ENCODE measurements around the gene PIK3CD. TPM values are rescaled to one million over a fixed set of nuclear protein-coding genes. Genes with fewer than 3 reads are reported as not detected.
"Not testable (repeated sequence)": the region's sequence is repeated elsewhere in the genome, so short reads cannot be mapped to it uniquely, and the experiment has no call there.

The PIK3CD gene
- total RNA-seq, 1 donor from 2014 or later, result 6.0 TPM

DNA sequence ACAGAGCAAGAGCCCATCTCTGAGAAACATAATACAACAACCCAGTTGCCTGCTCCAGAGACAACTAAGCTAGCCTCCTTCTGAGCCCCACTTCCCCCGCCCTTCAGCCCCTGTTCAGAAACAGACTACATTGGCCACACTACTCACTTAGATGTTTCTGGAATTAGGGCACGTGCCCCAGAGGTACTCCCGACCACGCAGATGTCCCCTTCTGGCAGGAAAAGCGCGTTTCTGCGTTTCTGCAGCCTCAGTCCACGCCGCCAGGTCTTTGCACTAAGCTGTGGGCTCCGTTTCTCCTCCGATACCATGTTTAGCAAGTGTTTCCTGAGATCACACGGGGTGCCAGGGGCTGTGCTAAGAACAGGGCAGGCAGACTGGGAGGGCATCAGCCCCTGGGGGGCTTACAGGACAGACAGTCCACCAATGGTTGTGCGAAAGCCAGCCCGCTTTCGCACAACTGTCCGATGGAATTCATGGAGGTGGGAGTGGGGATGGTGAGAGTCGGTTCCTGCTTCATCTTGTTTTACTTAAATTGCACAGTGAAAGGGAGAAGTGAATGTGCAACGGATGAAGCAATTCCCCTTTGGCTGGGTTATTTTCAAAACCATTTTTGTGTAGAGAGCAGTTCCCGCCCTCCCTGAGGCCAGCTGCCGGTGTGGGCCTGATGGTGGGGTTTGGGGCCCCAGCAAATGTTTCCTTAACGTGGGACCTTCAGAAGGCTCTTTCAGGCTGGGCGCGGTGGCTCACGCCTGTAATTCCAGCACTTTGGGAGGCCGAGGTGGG, 2.7 kb downstream of the PIK3CD start:
- DNase-seq (ENCODE audit: low spot score), result peak; percentile 26

DNA sequence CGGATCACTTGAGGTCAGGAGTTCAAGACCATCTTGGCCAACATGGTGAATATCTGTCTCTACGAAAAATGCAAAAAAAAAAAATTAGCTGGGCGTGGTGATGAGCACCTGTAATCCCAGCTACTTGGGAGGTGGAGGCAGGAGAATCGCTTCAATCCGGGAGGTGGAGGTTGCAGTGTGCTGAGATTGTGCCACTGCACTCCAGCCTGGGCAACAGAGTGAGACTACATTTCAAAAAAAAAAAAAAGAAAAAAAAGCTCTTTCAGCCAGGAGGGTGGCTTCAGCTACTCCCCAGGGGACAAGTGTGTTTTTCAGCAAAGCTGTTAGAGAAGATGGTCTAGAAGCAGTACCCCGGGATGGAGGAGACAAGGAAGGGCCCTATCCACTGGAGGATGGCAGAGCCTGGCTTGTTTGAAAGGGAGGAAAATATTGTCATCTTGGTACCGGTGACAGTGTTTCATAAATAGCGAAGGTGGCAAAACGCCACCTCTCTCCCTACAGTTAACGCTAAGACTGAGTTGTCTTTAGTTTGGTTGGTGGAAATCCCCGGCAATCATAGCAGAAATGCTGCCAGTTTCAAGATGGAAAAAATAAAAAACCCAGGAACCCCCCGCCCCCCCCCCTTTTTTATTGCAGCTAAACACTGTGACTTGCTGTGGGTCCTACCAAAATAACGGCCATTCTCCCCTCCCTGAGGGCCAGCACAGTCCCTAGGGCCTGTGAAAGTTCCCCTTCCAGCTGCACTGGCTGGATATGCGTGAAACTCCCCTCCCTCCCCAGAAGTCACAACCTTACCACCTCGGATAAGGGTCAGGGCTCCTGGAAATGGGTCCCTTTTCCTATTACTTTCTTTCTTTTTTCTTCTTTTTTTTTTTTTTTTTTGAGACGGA, 3.5 kb downstream of the PIK3CD start:
- DNase-seq (ENCODE audit: low spot score), result no peak

DNA sequence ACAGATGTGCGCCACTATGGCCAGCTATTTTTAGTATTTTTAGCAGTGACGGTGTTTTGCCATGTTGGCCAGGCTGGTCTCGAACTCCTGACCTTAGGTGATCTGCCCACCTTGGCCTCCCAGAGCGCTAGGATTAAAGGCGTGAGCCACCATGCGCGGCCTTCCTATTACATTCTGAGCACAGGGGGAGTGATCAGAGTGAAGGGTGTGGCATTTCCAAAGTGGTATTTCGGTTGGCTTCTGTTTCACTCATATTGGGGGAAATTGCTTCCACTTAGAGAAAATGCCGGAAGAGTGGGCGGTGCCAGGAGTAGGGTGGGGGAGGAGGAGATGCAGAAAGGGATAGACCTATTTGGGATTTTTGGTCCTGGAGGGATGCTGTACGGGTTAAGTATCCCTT, 4.3 kb downstream of the PIK3CD start:
- DNase-seq (ENCODE audit: low spot score), result no peak

GRCh38 chr1:9657521-9658032, 6.0 kb downstream of the PIK3CD start:
- DNase-seq (ENCODE audit: low spot score), result no peak

GRCh38 chr1:9658199-9658598, 6.7 kb downstream of the PIK3CD start:
- DNase-seq (ENCODE audit: low spot score), result no peak

DNA sequence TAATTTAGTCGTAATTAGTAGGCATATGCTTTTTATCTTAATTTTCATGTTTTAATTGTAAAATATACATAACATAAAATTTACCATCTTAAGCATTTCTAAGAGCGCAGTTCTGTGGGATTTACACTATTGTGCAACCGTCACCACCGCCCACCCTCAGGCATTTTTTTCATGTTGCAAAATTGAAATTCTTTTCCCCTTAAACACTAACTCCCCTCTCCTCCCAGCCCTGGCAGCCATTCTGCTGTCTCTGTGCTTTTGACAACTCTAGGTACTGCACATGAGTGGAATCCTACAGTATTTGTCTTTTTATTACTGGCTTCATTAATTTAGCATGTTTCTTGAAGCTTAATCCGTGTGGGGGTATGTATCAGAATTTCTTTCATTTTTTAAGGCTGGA, 7.8 kb downstream of the PIK3CD start:
- DNase-seq (ENCODE audit: low spot score), result peak; percentile 67

GRCh38 chr1:9663257-9663656, 11.7 kb downstream of the PIK3CD start:
- DNase-seq (ENCODE audit: low spot score), result no peak

DNA sequence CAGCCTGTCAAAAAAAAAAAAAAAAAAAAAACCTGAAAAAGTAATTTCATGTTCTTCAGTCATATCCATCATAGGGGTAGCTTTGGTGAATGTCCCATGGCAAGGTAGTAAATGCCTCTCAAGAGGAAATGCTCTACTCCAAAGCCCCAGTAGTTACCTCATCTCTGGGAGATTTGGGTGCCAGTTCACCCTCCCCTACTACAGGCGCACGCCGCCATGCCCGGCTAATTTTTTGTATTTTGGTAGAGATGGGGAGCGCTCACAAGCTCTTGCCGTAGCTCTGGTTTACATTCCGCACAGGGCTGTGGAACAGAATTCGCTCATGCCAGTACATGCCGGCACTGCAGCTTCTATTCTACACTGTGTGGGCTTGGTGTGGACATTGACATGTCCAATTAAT, 13.7 kb downstream of the PIK3CD start:
- DNase-seq (ENCODE audit: low spot score), result no peak

DNA sequence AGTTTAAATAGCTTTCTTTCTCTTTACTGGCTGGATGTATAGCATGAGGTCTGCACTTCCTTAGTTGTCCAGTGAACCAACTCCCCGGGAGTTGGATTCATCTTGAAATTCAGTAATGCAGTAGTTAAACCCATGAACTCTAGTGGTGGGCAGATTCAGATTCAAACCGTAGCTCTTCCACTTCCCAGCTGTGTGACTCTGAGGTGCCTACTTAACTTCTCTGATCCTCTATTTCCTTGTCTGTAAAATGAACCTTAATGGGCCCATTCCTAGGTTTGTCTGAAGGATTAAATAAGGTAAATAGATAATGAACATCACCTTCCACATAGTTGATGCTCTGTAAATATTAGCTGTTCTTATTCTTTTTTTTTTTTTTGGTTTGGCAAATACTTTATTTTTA, 16.5 kb downstream of the PIK3CD start:
- DNase-seq (ENCODE audit: low spot score), result no peak

DNA sequence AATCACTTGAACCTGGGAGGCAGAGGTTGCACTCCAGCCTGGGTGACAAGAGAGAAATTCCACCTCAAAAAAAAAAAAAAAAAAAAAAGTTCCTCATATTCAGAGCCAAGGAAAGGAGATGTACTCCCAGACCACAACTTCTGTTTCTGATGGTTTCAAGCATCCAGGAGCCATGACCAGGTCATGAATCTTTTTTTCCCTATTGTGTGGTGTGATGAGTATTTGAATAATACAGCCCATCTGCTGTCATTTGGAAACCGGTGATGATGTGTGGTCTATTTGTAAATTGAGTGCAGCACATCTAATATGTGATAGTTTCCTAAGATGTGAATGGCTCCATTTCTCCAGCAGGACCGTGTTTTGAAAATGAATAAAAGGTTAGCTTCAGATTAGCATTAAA, 18.6 kb downstream of the PIK3CD start:
- no peak for DNase-seq (ENCODE audit: low spot score)

DNA sequence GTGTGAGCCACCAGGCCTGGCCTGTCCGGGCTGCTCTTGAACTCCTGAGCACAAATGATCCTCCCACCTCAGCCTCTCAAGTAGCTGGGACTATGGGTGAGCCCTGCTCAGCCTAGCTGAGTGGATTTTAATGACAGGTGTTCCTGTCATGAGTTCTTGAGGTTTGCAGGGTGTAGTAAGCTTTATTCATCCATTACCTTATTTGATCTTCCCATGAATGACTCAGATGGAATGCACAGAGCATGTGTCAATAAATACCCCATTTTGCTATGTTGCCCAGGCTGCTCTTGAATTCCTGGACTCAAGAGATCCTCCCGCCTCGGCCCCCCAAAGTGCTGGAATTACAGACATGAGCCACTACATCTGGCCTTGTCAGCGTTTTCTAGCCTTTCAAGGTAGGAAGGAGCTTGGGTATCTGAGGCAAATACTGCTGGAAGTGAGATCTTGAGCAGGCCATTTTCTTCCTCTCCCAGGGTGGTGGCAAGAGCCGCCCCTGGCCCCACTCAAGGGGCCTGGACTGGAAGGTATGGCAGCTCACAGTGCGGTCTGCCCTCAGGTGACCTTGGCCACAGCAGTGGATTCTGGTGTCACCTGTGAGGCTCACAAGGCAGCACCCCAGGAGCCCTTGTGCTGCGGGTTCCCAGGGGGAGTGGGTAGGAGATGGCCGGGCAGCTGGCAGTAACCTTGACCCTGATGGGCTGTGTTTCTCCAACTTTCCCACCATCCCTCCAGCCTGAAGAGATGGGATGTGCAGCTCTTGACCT, 20.0 kb downstream of the PIK3CD start:
- no peak for DNase-seq (ENCODE audit: low spot score)

DNA sequence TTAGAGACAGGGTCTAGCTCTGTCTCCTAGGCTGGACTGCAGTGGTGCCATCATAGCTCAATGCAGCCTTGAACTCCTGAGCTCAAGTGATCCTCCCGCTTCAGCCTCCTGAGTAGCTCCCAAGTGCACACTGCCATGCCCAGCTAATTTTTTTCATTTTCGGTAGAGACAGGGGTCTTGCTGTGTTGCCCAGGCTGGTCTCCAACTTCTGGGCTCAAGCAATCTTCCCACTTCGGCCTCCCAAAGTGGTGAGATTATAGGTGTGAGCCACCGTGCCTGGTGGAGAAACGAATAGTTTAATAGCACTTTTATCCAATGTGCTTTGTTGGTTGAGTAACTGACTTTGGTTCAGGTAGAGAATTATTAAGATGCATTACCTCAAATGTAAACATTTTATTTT, 20.9 kb downstream of the PIK3CD start:
- no peak for DNase-seq (ENCODE audit: low spot score)

GRCh38 chr1:9675393-9675792, 23.9 kb downstream of the PIK3CD start:
- no peak for DNase-seq (ENCODE audit: low spot score)

- not testable (repeated sequence) for DNase-seq (ENCODE audit: low spot score)
Observed at GRCh38 chr1:9676128-9676527, 24.6 kb downstream of the PIK3CD start.

DNA sequence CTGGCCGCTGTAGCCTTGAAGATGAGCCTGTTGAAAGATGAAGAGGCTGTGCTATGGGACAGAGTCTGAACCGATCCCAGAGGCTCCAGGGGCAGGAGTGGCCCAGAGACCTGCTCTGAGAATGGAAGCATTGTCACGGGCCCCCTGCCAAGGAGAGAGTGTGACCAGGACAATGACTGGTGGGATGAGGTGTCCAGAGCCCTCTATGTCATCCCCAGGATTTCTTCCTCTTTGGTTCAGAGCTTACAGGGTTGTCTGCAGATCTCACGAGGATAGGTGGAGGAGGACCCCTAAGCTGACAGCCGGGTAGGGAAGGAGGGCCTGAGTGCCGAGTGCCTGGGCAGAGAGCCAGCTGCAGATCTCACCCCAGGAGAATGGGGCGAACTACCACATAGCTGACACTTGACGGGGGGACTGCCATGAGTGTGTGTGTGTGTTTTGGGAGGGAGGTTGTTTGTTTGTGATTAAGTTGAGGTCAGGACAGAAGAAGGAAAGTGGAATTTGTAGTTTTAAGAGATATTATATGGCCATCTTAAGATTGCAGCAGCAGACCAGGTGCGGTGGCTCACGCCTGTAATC, 25.4 kb downstream of the PIK3CD start:
- DNase-seq (ENCODE audit: low spot score), result no peak

GRCh38 chr1:9680091-9680490, 28.6 kb downstream of the PIK3CD start:
- no peak for DNase-seq (ENCODE audit: low spot score)

- DNase-seq (ENCODE audit: low spot score), result no peak
Observed at GRCh38 chr1:9680828-9681227, 29.3 kb downstream of the PIK3CD start.

GRCh38 chr1:9684801-9685200, 33.3 kb downstream of the PIK3CD start:
- no peak for DNase-seq (ENCODE audit: low spot score)

- peak; percentile 57 for DNase-seq (ENCODE audit: low spot score)
Observed at GRCh38 chr1:9687120-9687873, 35.8 kb downstream of the PIK3CD start.

DNA sequence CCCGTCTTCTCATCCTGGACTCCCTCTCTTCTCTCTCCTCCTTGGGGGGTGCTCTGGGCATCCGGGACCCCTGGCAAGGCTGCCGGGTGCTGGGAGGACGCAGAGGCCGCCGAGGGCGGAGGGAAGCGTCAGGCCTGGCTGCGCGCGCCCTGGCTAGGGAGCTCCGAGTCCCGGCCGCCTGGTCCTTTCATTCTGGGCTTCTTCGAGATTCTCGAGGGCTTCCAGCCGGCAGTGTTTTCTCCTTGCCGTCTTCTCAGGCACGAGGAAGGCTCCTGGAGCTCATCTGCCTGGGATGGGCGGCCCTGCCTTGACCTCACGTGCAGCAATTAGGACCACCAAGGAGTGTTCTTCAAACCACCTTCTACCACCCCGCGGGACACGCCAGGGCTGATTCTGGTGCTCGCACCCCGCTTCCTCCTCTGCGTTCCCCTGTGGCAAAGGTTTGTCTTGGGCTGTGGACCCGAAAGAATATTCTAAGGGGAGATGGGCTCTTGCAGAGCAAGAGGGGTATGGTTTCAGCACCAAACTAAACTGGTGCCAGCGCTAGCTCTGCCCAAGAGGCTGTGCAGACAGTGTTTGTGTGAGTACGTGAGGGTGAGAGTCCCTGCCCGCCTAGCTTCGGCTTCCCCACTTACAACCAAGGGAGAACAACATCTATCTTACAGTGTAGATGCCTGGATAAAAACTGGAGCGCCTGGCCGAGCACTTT, 36.5 kb downstream of the PIK3CD start:
- peak; percentile 14 for DNase-seq (ENCODE audit: low spot score)
